Glomerular endothelial cell (primary cell): ENCODE data around the gene TAF3. TPM values are rescaled to one million over a fixed set of nuclear protein-coding genes. Genes with fewer than 3 reads are reported as not detected.

Experiments used
- DNase-seq: peaks from one replicate; pipeline ENCODE4 v3.0.0-alpha.2; 2011; ENCODE audit warnings: low read depth, low spot score; ENCODE audit errors: extremely low read depth
- total RNA-seq: library from RNA; depleted of rRNA; stranded (reverse); fragments of >200 nt; gene quantifications from 2 replicates; pipeline ENCODE4 v1.2.3, GENCODE V29; 2015

TAF3 gene
- total RNA-seq, 1 donor from 2014 or later = 6.5 TPM

DNA sequence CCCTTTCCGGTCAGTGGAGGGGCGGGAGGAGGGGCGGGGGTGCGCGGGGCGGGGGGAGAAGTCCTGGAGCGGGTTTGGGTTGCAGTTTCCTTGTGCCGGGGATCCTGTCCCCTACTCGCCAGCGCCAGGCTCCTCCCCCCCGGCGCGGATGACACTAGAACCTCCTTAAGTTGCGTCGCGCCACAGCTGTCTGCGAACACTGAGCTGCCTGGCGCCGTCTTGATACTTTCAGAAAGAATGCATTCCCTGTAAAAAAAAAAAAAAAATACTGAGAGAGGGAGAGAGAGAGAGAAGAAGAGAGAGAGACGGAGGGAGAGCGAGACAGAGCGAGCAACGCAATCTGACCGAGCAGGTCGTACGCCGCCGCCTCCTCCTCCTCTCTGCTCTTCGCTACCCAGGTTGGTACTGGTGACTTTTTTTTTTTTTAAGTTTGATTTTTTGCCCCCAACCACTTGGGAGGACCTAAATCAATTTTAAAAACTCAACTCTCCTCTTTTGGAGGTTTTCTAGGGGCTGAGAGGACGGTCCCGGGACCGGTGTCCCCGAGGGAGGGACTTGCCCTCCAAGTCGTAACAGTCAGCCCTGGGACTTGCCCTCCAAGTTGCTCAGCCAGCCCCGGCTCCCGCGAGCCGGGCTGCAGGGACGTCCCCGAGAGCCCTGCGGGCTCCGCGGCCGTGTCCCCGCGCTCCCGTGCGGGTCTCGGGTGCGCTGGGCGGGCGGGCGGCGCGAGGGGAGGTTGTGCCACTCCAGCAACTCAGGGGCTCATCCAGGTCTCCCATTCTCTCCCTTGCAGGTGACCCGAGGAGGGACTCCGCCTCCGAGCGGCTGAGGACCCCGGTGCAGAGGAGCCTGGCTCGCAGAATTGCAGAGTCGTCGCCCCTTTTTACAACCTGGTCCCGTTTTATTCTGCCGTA lies 236.4 kb downstream of the TAF3 start, which contains the start of gene GATA3:
Gene GATA3, plus strand, starts transcription at position 195 of the 914 bp plus-strand sequence. CDS start 968 bp downstream, outside the sequence.
- DNase-seq = no peak

GRCh38 chr10:8055420-8056349 lies 237.4 kb downstream of the TAF3 start:
- no peak for DNase-seq

DNA sequence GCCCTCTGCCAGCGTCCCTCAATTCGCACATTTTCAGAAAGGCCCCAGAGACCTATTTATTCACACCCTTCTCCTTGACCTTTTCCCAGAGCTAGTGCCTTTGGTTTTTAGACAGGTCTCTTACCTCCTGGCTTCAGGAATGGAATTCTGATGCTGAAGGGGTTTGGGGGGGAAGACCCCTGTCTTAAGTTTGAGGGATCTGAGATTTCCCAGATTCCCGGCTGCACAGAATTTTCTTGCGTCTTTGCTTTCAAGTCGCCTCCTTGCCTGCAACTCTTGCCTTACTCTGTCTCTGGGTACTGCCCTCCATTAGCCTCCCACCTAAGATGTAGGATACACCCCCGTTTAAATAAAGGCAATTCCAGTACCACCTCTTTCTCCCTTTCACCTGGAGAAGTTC lies 238.1 kb downstream of the TAF3 start:
- no peak for DNase-seq

DNA sequence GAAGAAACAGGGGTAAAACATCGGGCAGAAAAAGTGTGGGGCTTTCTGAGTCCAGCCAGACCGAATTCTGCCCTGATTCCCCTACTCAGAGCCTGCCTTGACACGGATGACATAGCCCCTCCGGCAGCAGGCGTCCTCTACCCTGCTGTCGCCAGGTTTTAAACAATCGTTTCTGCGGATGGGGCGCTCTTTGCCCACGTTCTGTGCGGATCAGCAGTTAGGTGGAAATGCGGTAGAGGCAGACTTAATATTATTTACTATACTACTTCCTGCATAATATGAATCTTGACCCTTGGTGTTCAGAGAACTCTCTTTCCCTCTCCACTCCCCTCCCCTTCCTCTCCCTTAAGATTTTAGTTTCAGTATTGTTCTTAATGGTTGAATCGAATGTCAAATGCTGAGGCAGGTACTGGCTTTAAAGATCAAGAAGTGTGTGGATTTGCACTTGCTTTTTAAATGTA lies 238.6 kb downstream of the TAF3 start:
- DNase-seq = no peak

GRCh38 chr10:8057636-8058273 lies 239.4 kb downstream of the TAF3 start:
- no peak for DNase-seq

DNA sequence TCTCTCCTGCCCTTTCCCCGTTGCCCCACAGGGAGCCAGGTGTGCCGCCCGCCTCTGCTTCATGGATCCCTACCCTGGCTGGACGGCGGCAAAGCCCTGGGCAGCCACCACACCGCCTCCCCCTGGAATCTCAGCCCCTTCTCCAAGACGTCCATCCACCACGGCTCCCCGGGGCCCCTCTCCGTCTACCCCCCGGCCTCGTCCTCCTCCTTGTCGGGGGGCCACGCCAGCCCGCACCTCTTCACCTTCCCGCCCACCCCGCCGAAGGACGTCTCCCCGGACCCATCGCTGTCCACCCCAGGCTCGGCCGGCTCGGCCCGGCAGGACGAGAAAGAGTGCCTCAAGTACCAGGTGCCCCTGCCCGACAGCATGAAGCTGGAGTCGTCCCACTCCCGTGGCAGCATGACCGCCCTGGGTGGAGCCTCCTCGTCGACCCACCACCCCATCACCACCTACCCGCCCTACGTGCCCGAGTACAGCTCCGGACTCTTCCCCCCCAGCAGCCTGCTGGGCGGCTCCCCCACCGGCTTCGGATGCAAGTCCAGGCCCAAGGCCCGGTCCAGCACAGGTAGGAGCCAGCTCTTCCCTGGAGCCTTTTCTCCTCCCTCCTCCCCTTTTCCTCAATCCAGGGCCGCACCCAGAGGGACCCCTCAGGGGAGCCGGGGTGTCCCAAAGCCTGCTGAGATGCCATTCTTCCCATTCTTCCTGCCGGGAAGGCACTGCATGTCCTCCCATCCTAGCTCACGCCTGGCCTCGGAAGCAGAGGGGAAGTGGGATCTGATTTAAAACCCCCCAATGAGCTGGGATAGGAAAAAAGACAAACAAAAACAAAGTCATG lies 240.2 kb downstream of the TAF3 start:
- DNase-seq = no peak

GRCh38 chr10:8059191-8059936 lies 241.1 kb downstream of the TAF3 start:
- DNase-seq = no peak

DNA sequence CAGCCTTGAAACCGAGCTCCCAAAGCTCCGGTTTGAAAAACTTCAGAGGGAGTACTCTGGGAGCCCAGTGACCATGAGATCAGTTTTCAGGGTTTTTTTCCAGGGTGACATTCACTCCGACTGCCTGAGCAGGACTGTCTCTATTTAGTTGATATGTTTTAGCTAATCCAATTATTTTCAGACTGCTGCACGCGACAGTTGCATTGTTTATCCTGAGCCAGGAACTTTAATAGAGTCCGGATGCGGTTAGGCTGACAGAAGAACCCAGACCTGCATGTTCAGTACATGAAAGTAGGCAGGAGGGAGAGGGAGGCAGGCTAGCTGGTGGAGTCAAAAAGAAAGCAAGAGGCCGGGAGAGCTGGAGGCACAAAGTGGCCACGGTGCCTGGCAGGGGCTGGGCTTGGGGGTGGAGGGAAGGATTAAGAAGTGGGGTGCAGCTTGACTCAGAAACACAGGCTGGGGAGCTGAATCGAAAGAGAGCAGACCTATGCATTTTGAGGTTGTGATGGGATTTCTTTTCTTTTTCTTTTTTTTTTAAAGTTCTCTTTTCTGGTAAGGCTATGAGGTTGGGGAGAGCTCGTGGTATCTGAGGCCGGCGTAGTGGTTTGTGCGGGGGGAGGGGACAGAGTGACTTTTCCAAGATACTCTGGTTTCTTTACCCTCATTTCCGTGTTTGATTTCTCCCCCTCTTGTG lies 241.9 kb downstream of the TAF3 start:
- no peak for DNase-seq

GRCh38 chr10:8060704-8061121 lies 242.4 kb downstream of the TAF3 start:
- no peak for DNase-seq

- DNase-seq = no peak
Observed at GRCh38 chr10:8061274-8062211, 243.2 kb downstream of the TAF3 start.

DNA sequence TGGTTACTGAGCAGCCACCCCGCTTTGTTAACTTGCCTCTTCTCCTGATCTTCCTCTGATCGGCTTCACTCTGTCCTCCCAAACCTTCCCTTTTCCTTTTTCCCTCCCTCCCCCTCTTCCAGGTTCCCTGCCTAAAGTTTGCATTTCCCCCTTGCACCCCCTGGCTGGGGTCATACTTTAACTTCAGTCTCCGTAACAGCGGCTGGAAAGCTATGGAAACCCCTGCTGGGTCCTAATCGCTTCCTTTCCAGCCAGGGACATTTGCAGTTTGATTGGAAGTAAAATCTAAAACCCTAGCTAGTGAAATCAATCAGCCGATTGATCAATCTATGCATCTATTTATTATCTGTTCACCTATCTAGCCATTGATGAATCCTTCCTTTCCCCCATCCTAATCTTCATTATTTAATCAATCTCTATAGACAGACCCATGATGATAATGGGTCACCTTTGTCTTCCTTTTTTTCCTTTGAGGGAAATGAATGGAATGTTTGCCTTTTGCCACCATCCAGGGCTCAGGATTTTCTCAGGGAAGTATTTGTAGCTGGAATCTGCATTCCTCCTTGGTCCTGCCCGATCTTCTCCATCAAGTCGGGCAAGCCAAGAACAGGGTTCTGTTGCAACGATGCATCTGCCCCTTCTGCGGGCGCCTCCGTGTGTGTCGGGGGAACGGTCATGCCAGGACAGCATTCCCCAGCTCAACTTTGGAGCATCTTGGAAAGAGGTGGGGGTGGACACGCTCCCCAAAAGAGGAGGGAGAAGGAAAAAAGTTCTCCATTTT lies 245.0 kb downstream of the TAF3 start:
- no peak for DNase-seq

- DNase-seq = no peak
Observed at GRCh38 chr10:8063935-8064334, 245.6 kb downstream of the TAF3 start.

- DNase-seq = no peak
Observed at GRCh38 chr10:8064436-8064835, 246.1 kb downstream of the TAF3 start.

DNA sequence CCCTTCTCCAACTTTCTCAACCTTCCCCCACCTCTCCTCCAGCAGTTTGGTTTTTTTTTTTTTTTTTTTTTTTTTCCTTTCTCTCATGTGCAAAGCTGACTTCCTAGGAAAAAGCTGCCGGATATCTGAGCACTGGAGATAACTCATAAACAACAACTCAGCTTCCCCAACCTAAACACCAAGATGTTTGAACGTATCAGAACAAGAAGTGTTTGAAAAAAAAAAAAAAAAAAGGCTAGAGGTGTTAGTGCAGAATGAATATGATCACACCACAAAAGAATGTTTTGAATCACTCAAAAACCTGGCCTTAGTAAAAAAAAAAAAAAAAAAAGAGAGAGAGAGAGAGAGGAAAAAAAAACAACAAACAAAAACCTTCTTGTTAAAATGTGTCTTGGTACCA lies 247.3 kb downstream of the TAF3 start:
- peak; percentile 95 for DNase-seq

- DNase-seq = no peak
Observed at GRCh38 chr10:8066124-8066523, 247.8 kb downstream of the TAF3 start.
